Measurements from ENCODE around the gene IRS1.
"Not testable (repeated sequence)": the region's sequence is repeated elsewhere in the genome, so short reads cannot be mapped to it uniquely, and the experiment has no call there.

IRS1 gene, protein sequence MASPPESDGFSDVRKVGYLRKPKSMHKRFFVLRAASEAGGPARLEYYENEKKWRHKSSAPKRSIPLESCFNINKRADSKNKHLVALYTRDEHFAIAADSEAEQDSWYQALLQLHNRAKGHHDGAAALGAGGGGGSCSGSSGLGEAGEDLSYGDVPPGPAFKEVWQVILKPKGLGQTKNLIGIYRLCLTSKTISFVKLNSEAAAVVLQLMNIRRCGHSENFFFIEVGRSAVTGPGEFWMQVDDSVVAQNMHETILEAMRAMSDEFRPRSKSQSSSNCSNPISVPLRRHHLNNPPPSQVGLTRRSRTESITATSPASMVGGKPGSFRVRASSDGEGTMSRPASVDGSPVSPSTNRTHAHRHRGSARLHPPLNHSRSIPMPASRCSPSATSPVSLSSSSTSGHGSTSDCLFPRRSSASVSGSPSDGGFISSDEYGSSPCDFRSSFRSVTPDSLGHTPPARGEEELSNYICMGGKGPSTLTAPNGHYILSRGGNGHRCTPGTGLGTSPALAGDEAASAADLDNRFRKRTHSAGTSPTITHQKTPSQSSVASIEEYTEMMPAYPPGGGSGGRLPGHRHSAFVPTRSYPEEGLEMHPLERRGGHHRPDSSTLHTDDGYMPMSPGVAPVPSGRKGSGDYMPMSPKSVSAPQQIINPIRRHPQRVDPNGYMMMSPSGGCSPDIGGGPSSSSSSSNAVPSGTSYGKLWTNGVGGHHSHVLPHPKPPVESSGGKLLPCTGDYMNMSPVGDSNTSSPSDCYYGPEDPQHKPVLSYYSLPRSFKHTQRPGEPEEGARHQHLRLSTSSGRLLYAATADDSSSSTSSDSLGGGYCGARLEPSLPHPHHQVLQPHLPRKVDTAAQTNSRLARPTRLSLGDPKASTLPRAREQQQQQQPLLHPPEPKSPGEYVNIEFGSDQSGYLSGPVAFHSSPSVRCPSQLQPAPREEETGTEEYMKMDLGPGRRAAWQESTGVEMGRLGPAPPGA (N-terminal part only)

DNA sequence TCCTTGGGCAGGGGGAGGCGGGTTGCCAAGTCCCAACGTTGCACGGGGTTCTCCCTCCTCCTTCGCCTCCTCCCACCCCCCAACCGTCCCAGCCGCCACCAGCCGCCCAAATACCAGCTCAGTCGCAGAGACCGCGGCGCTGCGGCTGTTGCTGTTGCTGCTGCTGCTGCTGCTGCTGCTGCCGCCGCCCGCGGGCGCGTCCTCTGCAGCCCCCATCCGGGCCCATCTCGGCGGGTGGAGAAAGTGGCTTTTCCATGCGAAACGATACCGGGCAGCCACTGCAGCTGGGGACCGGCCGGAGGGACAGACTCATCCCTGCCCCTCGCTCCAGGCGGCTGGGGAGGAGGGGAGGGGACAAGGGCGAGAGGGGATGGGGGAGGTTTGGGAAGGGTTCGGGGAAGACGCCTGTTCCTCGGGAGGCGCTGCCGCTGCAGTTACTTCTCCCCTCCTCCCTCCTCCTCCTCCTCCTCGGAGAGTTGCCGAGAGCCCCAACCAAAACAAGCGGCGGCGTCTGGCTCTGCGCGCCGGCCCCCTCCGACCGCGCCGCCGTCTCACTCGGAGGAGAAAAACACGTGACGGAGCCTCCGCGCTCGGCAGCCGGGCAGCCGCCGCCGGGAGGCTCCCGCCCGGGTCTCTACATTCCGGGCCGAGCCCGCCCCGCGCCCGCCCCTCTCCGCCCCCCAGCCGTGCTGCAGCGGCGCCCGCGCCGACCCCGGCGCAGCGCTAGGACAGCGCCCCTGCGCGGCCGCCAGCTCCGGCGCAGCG, at the start of gene IRS1:
IRS1 (minus strand) TSS at position 610 of the 765 bp plus-strand sequence. CDS start 1,082 bp downstream, outside the sequence.
- DNase-seq (ENCODE audit: low read depth): peak; percentile 86

- no peak for DNase-seq (ENCODE audit: low read depth)
Observed at GRCh38 chr2:226849349-226849748, 49.7 kb upstream of the IRS1 start.

DNA sequence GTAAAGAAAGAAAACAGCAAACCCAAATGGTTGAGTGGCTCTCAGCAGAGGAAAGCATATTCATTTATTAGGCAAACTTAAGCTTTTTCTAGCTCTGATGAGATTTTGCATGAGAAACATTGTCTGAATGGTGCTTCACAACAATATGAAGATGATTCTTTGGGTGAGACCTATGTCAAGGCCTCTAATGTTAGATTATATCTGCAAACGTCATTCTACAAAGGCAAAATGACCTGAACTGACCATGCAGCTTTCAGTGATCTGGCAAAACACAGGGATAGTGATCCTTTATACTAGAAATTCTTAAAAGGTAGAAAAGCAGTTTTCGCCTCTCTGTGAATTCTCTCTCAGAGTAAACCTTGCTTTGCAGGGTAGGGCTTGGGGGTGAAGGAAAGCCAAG, 47.9 kb upstream of the IRS1 start:
- DNase-seq (ENCODE audit: low read depth): no peak

DNA sequence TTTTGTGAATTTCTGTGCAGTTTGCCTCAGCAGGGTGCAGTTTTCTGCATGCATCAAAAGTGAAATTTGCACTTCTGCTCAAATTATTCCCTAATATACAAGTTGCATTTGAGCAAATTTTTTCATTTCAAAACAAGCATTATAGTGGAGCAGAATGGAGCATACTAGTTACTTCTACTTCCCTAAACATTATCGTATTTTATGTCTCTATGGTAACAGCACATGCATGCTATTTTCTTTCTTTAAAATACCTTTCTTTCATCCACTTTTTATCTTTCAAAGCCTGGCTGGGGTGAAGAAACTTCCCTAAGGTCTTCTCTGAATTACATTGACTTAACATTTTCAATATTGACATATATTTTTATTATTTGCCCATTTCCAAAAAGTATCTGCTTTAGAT, 47.5 kb upstream of the IRS1 start:
- DNase-seq (ENCODE audit: low read depth): no peak

- DNase-seq (ENCODE audit: low read depth): no peak
Observed at GRCh38 chr2:226845386-226846116, 45.9 kb upstream of the IRS1 start.

GRCh38 chr2:226843001-226843400, 43.4 kb upstream of the IRS1 start:
- not testable (repeated sequence) for DNase-seq (ENCODE audit: low read depth)

DNA sequence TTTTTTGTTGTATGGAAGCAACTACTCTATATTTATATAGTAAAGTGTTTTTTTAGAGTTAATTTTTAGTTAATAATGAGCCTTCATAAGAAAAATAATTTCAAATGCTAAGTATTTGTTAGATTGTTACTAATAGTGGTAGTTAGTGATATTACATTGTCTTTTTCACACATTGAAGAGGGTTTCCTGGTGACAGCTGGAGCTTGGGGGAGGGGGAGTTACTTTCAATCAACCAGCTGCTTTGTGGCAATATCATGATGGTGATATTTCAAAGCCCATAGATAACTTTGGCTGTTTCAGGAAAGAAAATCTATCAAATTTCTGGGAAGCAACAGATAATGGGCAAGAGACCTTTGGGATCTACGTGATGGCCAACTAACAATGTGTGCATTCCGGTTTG, 40.3 kb upstream of the IRS1 start:
- DNase-seq (ENCODE audit: low read depth): no peak

- DNase-seq (ENCODE audit: low read depth): no peak
Observed at GRCh38 chr2:226839161-226839560, 39.5 kb upstream of the IRS1 start.

DNA sequence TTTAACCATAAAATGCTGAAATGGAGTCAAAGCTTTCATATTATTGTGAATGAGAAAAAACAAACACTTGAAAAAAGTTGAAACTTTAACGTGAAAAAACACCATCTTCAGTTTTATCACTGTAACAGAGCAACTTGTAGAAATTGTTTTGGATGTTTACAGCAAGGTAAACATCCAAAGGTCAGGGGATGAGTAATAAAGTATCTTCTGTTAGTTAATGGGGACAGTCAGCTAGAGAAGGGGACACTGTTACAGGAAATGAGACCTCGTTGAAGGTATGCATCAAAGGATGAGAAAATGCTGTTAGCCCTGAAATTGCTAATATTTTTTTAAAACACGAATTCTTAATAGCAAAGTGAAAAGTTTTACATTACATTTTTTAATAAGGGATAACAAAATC, 39.1 kb upstream of the IRS1 start:
- peak; percentile 33 for DNase-seq (ENCODE audit: low read depth)

GRCh38 chr2:226837787-226838603, 38.4 kb upstream of the IRS1 start:
- no peak for DNase-seq (ENCODE audit: low read depth)

DNA sequence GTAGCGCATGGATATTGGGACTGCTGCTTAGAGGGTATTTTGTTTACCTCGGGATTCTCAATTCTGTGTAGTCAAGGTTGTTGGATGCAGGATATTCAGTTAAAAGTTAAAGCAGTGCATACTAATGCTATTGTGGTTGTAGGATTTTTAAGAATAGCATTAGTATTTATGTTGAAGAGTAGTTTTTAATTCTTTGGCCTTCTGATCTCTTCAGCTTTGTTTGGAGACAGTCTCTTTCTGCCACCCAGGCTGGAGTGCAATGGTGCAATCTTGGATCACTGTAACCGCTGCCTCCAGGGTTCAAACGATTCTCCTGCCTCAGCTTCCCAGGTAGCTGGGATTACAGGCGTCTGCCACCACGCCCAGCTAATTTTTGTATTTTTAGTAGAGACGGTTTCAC, 37.7 kb upstream of the IRS1 start:
- DNase-seq (ENCODE audit: low read depth): no peak

- DNase-seq (ENCODE audit: low read depth): no peak
Observed at GRCh38 chr2:226836548-226836885, 36.9 kb upstream of the IRS1 start.

DNA sequence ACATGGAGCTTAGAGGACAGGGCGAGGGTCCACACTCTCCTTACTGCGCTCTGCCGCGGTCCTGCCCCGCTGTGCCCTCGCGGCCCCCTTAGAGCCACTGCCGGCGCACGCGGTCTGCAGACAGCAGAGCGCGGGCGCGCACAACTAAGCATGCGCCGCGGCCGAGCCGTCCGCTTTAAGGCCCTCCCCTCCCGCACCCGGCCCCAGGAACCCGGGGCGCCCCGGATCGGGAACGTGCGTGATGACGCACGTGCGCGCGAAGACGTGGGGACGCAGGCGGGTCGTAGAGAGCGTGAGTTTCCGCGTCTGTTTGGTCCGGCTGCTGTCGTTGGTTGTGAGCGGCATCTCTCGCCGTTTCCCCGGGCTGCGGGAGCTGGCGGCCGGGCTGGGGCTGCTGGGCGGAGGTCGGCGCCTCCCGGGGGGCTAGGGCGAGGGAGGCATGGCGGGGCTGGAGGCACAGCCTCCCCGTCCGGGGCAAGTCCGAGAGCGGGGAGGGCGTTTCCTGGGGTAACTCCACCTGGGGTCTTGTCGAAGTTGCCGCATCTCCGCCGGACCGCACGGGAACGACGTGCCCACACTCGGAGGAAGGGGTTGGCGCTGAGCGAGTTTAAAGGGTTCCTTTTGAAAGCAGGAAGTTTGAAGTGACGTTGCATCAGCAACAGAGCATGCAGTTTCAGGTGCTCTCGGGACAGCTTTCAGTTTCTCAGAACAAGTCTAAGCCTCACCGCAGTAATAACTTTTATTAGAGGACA, 36.4 kb upstream of the IRS1 start, which contains the start of gene RHBDD1:
RHBDD1 (plus strand) TSS at position 259 of the 752 bp plus-strand sequence. CDS start 28,640 bp downstream, outside the sequence.
- peak; percentile 95 for DNase-seq (ENCODE audit: low read depth)

DNA sequence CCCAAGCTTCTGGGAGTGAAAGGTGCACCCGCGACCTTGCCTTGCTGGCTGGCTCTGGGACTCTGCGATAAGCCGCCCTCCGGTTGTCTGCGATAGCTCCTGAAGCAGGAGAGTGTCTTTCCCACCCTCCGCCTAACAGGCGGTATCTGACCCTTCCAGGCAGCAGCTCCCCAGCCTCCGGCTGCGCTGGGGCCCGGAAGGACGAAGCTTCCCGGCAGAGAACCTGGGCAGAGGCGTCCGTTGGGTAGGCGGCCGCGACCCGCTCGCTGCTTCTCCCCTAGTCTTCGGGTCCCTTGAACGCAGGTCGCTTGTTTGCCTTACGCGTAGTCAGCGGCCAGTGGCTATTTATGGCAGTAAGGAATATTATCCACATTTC, 35.8 kb upstream of the IRS1 start:
- no peak for DNase-seq (ENCODE audit: low read depth)

DNA sequence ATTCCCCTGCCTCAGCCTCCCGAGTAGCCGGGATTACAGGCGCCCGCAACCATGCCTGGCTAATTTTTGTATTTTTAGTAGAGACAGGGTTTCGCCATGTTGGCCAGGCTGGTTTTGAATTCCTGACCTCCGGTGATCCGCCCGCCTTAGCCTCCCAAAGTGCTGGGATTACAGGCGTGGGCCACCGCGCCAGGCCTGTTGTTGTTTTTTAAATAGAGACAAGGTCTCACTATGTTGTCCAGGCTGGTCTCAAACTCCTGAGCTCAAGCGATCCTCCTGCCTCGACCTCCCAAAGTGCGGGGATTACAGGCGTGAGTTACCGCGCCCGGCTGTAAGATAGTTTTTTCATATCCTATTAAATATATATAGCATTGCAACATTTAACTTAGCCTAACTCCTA, 35.3 kb upstream of the IRS1 start:
- DNase-seq (ENCODE audit: low read depth): not testable (repeated sequence)

DNA sequence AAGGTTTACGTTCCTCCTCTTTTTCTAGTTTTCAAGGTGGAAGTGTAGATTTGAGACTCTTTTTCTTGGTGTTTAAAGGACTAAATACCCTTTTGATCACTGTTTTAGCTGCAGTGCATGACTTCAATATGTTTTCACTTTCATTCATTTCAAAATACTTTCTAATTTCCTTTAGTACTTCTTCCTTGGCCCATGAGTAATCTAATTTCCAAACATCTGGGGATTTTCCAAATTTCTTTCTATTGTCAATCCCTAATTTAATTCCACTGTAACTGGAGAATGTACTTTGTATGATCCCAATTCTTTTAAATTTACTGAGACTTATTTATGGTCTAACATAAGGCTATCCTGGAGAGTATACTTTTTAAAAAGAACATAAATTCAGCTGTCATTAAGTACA, 32.4 kb upstream of the IRS1 start:
- no peak for DNase-seq (ENCODE audit: low read depth)

DNA sequence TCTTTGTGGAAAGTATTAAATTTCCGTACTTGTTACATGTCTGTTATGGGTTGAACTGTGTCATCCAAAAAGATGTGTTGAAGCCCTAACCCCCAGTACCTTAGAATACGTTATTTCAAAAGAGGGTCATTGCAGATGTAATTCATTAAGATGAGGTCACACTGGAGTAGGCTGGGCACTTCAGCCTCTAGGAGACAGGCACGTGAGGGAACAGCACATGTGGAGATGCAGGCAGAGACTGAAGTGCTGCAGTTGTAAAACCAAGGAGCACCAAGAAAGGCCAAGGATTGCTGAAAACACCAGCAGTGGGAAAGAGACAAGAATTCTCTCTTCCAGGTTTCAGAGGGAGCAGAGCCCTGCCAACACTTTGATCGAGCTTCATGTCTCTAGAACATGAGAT, 31.6 kb upstream of the IRS1 start:
- DNase-seq (ENCODE audit: low read depth): no peak

GRCh38 chr2:226829721-226830631, 30.4 kb upstream of the IRS1 start:
- no peak for DNase-seq (ENCODE audit: low read depth)

- peak; percentile 56 for DNase-seq (ENCODE audit: low read depth)
Observed at GRCh38 chr2:226828191-226828590, 28.6 kb upstream of the IRS1 start.
